ENCODE results near the gene NAPB.

- TF ChIP-seq, protein P1, sequence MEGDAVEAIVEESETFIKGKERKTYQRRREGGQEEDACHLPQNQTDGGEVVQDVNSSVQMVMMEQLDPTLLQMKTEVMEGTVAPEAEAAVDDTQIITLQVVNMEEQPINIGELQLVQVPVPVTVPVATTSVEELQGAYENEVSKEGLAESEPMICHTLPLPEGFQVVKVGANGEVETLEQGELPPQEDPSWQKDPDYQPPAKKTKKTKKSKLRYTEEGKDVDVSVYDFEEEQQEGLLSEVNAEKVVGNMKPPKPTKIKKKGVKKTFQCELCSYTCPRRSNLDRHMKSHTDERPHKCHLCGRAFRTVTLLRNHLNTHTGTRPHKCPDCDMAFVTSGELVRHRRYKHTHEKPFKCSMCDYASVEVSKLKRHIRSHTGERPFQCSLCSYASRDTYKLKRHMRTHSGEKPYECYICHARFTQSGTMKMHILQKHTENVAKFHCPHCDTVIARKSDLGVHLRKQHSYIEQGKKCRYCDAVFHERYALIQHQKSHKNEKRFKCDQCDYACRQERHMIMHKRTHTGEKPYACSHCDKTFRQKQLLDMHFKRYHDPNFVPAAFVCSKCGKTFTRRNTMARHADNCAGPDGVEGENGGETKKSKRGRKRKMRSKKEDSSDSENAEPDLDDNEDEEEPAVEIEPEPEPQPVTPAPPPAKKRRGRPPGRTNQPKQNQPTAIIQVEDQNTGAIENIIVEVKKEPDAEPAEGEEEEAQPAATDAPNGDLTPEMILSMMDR (IDR thresholded peaks at IDR 0.05), result no peak
- no peak for TF ChIP-seq POLR2A (IDR thresholded peaks at IDR 0.05)
These were observed 13.4 kb upstream of the NAPB start for GRCh38 chr20:23434521-23435313.

All from right lobe of liver (tissue), 4 donors.